ENCODE results near the gene MEAK7. TPM values are rescaled to one million over a fixed set of nuclear protein-coding genes. Genes with fewer than 3 reads are reported as not detected.

MEAK7 gene
- total RNA-seq, 2 experiments from 2014 or later, result 21.1 to 22.4 TPM

DNA sequence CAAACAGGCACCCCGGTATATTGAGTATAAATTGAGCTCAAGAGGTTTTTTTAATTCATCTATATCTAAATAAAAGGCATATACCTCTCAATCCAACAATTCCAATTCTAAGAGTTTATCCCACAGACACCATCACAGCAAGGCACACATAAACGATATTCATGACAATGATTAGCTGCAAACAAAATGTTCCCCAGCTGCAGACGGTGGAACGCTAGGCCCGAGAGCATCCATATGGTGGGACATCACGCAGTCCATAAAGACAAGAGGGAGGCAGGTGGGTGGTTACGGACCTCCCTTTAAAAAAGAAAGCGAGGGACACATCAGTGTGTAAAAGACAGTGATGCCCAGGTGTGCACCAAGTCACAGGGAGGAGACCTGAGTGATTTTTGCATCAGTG, 28.1 kb downstream of the MEAK7 start:
- Mint-ChIP-seq H3K27ac (no peak overlapping the region), H3K9me3 (peaks cover 11% of the 10 kb centered on the region), H3K27me3 (no peaks in the 10 kb centered on the region), H3K36me3 (ENCODE audit: low read depth) (peaks cover 9% of the 10 kb centered on the region), H3K4me1 (ENCODE audit: low read depth) (peaks cover 6% of the 10 kb centered on the region), H3K4me3 (no peak overlapping the region)
- TF ChIP-seq, protein P1, sequence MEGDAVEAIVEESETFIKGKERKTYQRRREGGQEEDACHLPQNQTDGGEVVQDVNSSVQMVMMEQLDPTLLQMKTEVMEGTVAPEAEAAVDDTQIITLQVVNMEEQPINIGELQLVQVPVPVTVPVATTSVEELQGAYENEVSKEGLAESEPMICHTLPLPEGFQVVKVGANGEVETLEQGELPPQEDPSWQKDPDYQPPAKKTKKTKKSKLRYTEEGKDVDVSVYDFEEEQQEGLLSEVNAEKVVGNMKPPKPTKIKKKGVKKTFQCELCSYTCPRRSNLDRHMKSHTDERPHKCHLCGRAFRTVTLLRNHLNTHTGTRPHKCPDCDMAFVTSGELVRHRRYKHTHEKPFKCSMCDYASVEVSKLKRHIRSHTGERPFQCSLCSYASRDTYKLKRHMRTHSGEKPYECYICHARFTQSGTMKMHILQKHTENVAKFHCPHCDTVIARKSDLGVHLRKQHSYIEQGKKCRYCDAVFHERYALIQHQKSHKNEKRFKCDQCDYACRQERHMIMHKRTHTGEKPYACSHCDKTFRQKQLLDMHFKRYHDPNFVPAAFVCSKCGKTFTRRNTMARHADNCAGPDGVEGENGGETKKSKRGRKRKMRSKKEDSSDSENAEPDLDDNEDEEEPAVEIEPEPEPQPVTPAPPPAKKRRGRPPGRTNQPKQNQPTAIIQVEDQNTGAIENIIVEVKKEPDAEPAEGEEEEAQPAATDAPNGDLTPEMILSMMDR (IDR thresholded peaks at IDR 0.05), result no peak
- no peak for DNase-seq
- ATAC-seq, result no peak
- ChIA-PET POLR2A (interaction anchor here (0.6 to 1.4 kb wide), 2 partner anchors 28 to 980 kb away, joined by 3 to 6 read pairs; no protein-coding TSS in a partner anchor), CTCF (no interaction called here)
- intact Hi-C loops (cut with micrococcal nuclease), result no loop called here

DNA sequence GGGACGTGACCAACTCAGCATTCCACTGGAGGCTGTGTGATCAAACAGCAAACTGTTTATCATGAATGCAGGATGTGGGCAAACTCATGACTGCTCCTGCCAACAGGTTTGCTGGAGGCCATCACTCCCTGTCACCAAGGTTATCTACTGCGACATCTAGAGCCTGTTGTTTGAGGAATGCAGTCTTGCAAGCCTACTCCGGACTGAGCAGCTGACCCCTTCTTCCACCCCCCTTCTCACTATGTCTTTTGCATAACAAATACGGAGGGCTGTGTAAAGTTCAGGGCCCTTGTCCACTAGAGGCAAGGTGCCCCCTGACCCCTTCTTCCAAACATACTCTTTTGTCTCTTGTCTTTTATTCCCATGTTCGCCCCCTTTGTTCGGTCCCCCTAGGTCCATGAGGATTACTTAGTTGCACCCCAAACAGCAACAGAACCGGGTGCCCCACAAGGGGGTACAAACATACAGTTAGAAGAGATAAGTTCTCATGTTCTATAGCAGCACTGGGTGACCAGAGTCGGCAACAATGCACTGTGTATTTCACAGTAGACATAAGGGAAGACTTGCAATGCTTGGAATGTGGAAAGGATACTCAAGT, 28.7 kb downstream of the MEAK7 start:
- Mint-ChIP-seq H3K36me3 (ENCODE audit: low read depth) (peaks cover 9% of the 10 kb centered on the region), H3K27me3 (no peaks in the 10 kb centered on the region), H3K4me3 (no peak overlapping the region), H3K27ac (no peak overlapping the region), H3K9me3 (peaks cover 11% of the 10 kb centered on the region), H3K4me1 (ENCODE audit: low read depth) (peaks cover 6% of the 10 kb centered on the region)
- DNase-seq (no peak), ATAC-seq (no peak)
- POLR2A ChIA-PET, result interaction anchor here (0.8 kb wide), 1 partner anchor 8 kb away, joined by 3 read pairs; no protein-coding TSS in a partner anchor
- intact Hi-C loops (cut with micrococcal nuclease), result no loop called here
- TF ChIP-seq, protein P1 (IDR thresholded peaks at IDR 0.05), result no peak
- CTCF ChIA-PET, result interaction anchor here (0.8 kb wide), 1 partner anchor 146 kb away, joined by 3 read pairs; no protein-coding TSS in a partner anchor

DNA sequence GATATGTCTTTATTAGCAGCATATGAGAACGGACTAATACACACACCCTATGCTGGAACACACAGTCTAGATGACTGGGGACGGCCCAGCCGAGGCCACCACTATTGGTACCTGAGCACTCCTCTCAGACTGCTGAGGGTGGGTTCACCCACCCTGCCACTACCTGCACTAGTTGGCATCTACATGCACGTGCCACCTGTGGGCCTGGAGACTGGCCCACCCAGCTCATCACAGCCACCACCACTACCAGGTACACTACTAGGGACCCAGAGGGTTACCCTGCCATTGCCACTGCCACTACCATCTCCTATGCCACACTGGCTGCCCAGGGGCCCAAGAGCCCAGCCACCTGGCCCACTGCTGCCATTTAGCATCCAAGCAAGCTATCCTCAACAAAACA, 32.5 kb downstream of the MEAK7 start:
- DNase-seq (no peak), ATAC-seq (no peak)
- TF ChIP-seq, protein P1 (IDR thresholded peaks at IDR 0.05), result no peak
- peaks cover 22% of the 10 kb centered on the region for H3K36me3 Mint-ChIP-seq (ENCODE audit: low read depth)
- H3K27me3 Mint-ChIP-seq, result no peaks in the 10 kb centered on the region
- intact Hi-C loops (cut with micrococcal nuclease), result no loop called here
- no peak overlapping the region for H3K27ac Mint-ChIP-seq
- ChIA-PET CTCF (no interaction called here), POLR2A (no interaction called here)
- H3K4me3 Mint-ChIP-seq, result no peak overlapping the region
- peaks cover 20% of the 10 kb centered on the region for H3K9me3 Mint-ChIP-seq
- H3K4me1 Mint-ChIP-seq (ENCODE audit: low read depth), result no peaks in the 10 kb centered on the region

DNA sequence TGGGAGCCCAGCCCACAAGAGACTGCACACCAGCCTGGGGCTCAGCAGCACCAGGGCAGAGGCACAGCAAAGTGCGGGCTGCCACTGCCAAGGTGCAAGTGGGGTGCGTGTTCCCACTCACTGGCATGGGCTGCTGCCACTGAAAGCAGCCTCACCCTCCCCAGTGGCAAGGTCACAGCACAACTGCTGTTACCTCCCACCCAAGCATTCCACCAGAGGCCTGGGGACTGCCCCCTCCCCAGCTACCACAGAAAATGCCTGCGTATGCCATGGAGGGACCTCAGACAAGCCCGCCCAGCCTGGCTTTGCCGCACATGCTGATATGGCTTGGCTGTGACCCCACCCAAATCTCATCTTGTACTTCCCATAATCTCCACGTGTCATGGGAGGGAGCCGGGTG, 33.1 kb downstream of the MEAK7 start:
- H3K4me1 Mint-ChIP-seq (ENCODE audit: low read depth), result no peaks in the 10 kb centered on the region
- ATAC-seq (no peak), DNase-seq (no peak)
- POLR2A ChIA-PET, result no interaction called here
- H3K9me3 Mint-ChIP-seq, result peaks cover 24% of the 10 kb centered on the region
- intact Hi-C loops (cut with micrococcal nuclease), result no loop called here
- no peak overlapping the region for H3K4me3 Mint-ChIP-seq
- no peak overlapping the region for H3K27ac Mint-ChIP-seq
- TF ChIP-seq, protein P1 (IDR thresholded peaks at IDR 0.05), result no peak
- CTCF ChIA-PET, result no interaction called here
- peaks cover 27% of the 10 kb centered on the region for H3K36me3 Mint-ChIP-seq (ENCODE audit: low read depth)
- H3K27me3 Mint-ChIP-seq, result no peaks in the 10 kb centered on the region

DNA sequence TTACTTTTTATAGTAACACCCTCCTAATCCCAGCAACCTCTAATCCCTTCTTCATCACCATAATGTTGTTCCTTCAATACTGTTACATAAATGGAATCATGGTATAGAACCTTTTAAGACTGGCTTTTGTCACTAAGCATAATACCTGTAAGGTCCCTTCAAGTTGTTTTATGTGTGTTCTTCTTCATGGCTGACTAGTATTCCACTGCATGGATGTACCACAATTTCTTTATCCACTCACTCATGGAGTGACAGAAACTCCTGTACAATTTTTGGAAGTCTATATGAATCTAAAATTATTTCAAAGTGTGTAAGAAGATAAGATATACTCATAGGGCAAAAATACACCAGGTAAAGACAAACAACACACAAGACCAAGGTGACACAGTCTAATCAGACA, 36.8 kb downstream of the MEAK7 start:
- Mint-ChIP-seq H3K27me3 (no peaks in the 10 kb centered on the region), H3K9me3 (peaks cover 24% of the 10 kb centered on the region), H3K4me1 (ENCODE audit: low read depth) (no peaks in the 10 kb centered on the region), H3K27ac (no peak overlapping the region), H3K4me3 (no peak overlapping the region), H3K36me3 (ENCODE audit: low read depth) (peaks cover 31% of the 10 kb centered on the region)
- ATAC-seq, result no peak
- POLR2A ChIA-PET, result no interaction called here
- no peak for DNase-seq
- TF ChIP-seq, protein P1 (IDR thresholded peaks at IDR 0.05), result no peak
- CTCF ChIA-PET, result no interaction called here
- intact Hi-C loops (cut with micrococcal nuclease), result no loop called here
